Middle frontal gyrus (tissue), 1 donor: ENCODE results near the gene MUC3A.
"Not testable (repeated sequence)": the region's sequence is repeated elsewhere in the genome, so short reads cannot be mapped to it uniquely, and the experiment has no call there.

ENCODE experiments used
- DNase-seq: peaks from one replicate; pipeline ENCODE4 v3.0.0-alpha.2; 2015; ENCODE audit warnings: low spot score; ENCODE audit errors: extremely low spot score

MUC3A gene

GRCh38 chr7:100971111-100972001, 22.0 kb downstream of the MUC3A start:
- DNase-seq, result no peak

GRCh38 chr7:100972002-100972347, 22.6 kb downstream of the MUC3A start:
- no peak for DNase-seq

DNA sequence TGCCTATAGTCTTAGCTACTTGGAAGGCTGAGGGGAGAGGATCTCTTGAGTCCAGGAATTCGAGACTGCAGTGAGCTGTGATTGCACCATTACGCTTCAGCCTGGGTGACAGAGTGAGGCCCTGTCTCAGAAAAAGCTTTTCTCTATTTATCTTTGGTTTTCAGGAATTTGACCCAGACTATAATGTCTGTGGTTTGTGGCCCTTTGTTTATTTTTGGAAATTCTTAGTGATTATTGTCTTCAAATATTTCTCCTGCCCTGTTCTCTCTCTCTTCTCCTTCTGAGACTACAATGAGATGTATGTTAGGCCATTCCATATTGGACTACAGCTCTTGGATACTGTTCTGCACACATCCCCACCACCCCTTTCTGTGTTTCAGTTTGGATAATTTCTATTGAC, 24.7 kb downstream of the MUC3A start:
- DNase-seq, result no peak

- DNase-seq, result no peak
Measured at GRCh38 chr7:100975371-100975821, 26.1 kb downstream of the MUC3A start.

- no peak for DNase-seq
Measured at GRCh38 chr7:100978300-100978699, 29.0 kb downstream of the MUC3A start.

DNA sequence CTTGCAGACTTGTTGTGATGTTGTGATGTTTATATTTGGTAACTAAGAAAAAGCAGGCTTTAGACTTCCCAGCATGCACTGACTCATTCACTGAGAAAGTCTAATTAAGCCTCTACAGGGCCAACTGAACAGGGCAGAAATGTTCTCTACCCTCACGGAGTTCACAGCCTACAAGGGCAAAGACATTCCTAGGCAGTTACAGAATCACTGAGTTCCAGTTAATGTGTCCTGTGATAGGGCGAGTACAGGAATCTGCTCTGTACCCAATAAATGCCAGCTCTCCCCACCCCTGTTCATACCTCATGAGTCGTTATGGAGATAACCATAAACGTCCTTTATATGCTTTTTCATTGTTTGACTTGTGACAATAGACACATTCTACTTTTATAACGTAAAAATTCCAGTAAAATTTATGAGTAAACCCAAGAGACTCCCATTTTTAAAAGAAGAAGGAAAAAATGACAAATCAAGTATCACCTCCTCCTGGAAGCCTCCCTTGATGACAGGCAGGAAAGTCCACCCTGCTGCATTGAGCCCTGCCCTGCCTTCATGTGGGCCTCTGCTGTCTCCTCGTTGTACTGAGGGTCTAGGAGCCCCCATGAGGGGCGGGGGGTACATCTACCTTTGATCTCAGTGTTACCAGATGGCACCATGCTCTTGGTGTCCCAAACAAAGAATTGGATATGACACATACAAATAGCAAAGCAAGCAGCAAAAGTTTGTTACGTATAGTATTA, 34.3 kb downstream of the MUC3A start:
- no peak for DNase-seq

DNA sequence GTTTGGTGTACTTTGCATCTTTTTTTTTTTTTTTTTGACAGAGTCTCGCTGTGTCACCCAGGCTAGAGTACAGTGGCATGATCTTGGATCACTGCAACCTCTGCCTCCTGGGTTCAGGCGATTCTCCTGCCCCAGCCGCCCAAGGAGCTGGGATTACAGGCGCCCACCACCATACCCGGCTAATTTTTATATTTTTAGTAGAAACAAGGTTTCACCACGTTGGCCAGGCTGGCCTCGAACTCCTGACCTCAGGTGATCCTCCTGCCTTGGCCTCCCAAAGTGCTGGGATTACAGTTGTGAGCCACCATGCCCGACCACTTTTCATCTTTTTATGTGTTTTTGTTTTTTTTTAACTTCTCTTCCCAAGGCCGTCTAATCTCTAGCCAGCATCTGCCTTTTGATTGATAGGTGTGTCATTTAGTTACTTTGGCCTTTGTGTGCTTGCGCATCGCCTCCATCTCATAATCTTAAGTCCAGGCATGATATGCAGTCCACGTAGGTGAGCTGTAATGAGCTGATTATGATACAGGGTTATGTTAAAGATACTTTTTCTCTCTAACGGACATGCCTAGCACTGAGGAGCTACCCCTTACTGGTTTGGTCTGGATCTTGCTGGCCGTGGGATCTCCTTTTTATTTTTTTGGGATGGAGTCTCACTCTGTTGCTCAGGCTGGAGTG, 35.0 kb downstream of the MUC3A start:
- not testable (repeated sequence) for DNase-seq

- not testable (repeated sequence) for DNase-seq
Measured at GRCh38 chr7:100985033-100985797, 35.9 kb downstream of the MUC3A start.

GRCh38 chr7:100991631-100992030, 42.3 kb downstream of the MUC3A start:
- DNase-seq, result no peak

- DNase-seq, result not testable (repeated sequence)
Measured at GRCh38 chr7:100992280-100992679, 42.9 kb downstream of the MUC3A start.

- DNase-seq, result not testable (repeated sequence)
Measured at GRCh38 chr7:100994671-100995070, 45.3 kb downstream of the MUC3A start.

DNA sequence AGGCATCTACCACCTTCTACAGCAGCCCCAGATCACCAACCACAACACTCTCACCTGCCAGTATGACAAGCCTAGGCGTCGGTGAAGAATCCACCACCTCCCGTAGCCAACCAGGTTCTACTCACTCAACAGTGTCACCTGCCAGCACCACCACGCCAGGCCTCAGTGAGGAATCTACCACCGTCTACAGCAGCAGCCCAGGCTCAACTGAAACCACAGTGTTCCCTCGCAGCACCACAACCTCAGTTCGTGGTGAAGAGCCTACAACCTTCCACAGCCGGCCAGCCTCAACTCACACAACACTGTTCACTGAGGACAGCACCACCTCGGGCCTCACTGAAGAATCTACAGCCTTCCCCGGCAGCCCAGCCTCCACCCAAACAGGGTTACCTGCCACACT, 49.2 kb downstream of the MUC3A start:
- DNase-seq, result not testable (repeated sequence)

- DNase-seq, result not testable (repeated sequence)
Measured at GRCh38 chr7:100999334-100999733, 50.0 kb downstream of the MUC3A start.

DNA sequence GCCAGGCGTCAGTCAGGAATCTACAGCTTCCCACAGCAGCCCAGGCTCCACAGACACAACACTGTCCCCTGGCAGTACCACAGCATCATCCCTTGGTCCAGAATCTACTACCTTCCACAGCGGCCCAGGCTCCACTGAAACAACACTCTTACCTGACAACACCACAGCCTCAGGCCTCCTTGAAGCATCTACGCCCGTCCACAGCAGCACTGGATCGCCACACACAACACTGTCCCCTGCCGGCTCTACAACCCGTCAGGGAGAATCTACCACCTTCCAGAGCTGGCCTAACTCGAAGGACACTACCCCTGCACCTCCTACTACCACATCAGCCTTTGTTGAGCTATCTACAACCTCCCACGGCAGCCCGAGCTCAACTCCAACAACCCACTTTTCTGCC, 50.7 kb downstream of the MUC3A start:
- not testable (repeated sequence) for DNase-seq

DNA sequence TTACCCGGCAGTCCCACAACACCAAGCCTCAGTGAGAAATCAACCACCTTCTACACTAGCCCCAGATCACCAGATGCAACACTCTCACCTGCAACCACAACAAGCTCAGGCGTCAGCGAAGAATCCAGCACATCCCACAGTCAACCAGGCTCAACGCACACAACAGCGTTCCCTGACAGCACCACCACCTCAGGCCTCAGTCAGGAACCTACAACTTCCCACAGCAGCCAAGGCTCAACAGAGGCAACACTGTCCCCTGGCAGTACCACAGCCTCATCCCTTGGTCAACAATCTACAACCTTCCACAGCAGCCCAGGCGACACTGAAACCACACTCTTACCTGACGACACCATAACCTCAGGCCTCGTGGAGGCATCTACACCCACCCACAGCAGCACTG, 53.0 kb downstream of the MUC3A start:
- DNase-seq, result not testable (repeated sequence)

GRCh38 chr7:101007361-101007760, 58.0 kb downstream of the MUC3A start:
- DNase-seq, result not testable (repeated sequence)

GRCh38 chr7:101009629-101010028, 60.3 kb downstream of the MUC3A start:
- no peak for DNase-seq

- DNase-seq, result no peak
Measured at GRCh38 chr7:101012931-101013330, 63.6 kb downstream of the MUC3A start.

DNA sequence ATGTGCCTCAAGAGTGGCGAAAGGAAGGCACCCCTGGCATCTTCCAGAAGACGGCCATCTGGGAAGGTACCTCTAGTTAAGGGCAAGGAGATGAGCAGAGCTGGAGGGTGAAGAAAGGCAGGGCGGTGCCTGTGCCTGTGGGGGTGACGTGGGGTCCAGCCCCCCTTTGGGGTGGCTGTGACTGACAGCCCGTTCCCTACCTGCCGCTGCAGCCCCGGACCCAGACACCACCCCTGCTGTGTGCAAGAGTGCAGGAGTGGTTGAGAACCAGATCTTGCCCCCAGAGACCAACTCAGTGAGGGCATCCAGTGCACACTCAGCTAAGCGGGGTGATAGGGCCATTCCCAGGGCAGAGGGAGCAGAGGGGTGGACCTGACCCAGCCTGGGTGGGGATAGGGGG, 66.3 kb downstream of the MUC3A start:
- DNase-seq, result no peak

- DNase-seq, result no peak
Measured at GRCh38 chr7:101017064-101017777, 67.9 kb downstream of the MUC3A start.
